ENCODE measurements around the gene LCOR. TPM values are rescaled to one million over a fixed set of nuclear protein-coding genes. Genes with fewer than 3 reads are reported as not detected.

LCOR gene
- total RNA-seq, 1 experiment from 2014 or later = 39.2 TPM

GRCh38 chr10:96984541-96985131 lies 152.5 kb downstream of the LCOR start:
- Histone ChIP-seq H3K36me3 (ENCODE audit: insufficient read depth, low read length, poor library complexity, severe bottlenecking) (peaks cover 7% of the 10 kb centered on the region), H3K4me3 (ENCODE audit: low read depth, low read length, poor library complexity, severe bottlenecking) (no peak overlapping the region), H3K9me3 (ENCODE audit: low read depth, low read length, poor library complexity, severe bottlenecking) (no peaks in the 10 kb centered on the region), H3K27ac (ENCODE audit: low read depth, low read length, poor library complexity, severe bottlenecking) (no peak overlapping the region), H3K4me1 (ENCODE audit: insufficient read depth, low read length, poor library complexity, severe bottlenecking) (no peaks in the 10 kb centered on the region), H3K27me3 (replicated peaks; ENCODE audit: insufficient read depth, low read depth, low read length, poor library complexity) (no peaks in the 10 kb centered on the region)
- TF ChIP-seq EZH2 (IDR thresholded peaks at IDR 0.05; ENCODE audit: borderline replicate concordance, low read depth, low read length, poor library complexity, severe bottlenecking) = no peak
- no peak for TF ChIP-seq CTCF (conservative IDR thresholded peaks at IDR 0.05; ENCODE audit: low read depth, low read length)
- DNase-seq (ENCODE audit: low spot score) = no peak
- POLR2A ChIA-PET (ENCODE audit: low non-redundant PET) = interaction anchor here (0.6 kb wide), 1 partner anchor 80 kb away, joined by 6 read pairs; no protein-coding TSS in a partner anchor
- BruUV-seq (replicated peaks) = no TSS peak
- intact Hi-C loops (cut with micrococcal nuclease; ENCODE audit: unreplicated experiment) = no loop called here
- CTCF ChIA-PET = no interaction called here

- CTCF ChIA-PET = no interaction called here
- no TSS peak for BruUV-seq (replicated peaks)
Measured at GRCh38 chr10:96986200-96986856, 154.2 kb downstream of the LCOR start.

GRCh38 chr10:96987141-96987841 lies 155.2 kb downstream of the LCOR start:
- Histone ChIP-seq H3K36me3 (ENCODE audit: insufficient read depth, low read length, poor library complexity, severe bottlenecking) (no peaks in the 10 kb centered on the region), H3K9me3 (ENCODE audit: low read depth, low read length, poor library complexity, severe bottlenecking) (no peaks in the 10 kb centered on the region), H3K27ac (ENCODE audit: low read depth, low read length, poor library complexity, severe bottlenecking) (no peak overlapping the region), H3K4me3 (ENCODE audit: low read depth, low read length, poor library complexity, severe bottlenecking) (no peak overlapping the region), H3K4me1 (ENCODE audit: insufficient read depth, low read length, poor library complexity, severe bottlenecking) (no peaks in the 10 kb centered on the region), H3K27me3 (replicated peaks; ENCODE audit: insufficient read depth, low read depth, low read length, poor library complexity) (no peaks in the 10 kb centered on the region)
- intact Hi-C loops (cut with micrococcal nuclease; ENCODE audit: unreplicated experiment) = no loop called here
- DNase-seq (ENCODE audit: low spot score) = no peak
- CTCF ChIA-PET = no interaction called here
- BruUV-seq (replicated peaks) = no TSS peak
- no peak for TF ChIP-seq CTCF (conservative IDR thresholded peaks at IDR 0.05; ENCODE audit: low read depth, low read length)
- TF ChIP-seq EZH2 (IDR thresholded peaks at IDR 0.05; ENCODE audit: borderline replicate concordance, low read depth, low read length, poor library complexity, severe bottlenecking) = no peak
- POLR2A ChIA-PET (ENCODE audit: low non-redundant PET) = no interaction called here

More at GRCh38 chr10:96986200-96986856, 154.2 kb downstream of the LCOR start:
- intact Hi-C loops (cut with micrococcal nuclease; ENCODE audit: unreplicated experiment) = no loop called here
- Histone ChIP-seq H3K4me3 (ENCODE audit: low read depth, low read length, poor library complexity, severe bottlenecking) (no peak overlapping the region), H3K36me3 (ENCODE audit: insufficient read depth, low read length, poor library complexity, severe bottlenecking) (peaks cover 2% of the 10 kb centered on the region), H3K4me1 (ENCODE audit: insufficient read depth, low read length, poor library complexity, severe bottlenecking) (no peaks in the 10 kb centered on the region), H3K27me3 (replicated peaks; ENCODE audit: insufficient read depth, low read depth, low read length, poor library complexity) (no peaks in the 10 kb centered on the region), H3K27ac (ENCODE audit: low read depth, low read length, poor library complexity, severe bottlenecking) (no peak overlapping the region), H3K9me3 (ENCODE audit: low read depth, low read length, poor library complexity, severe bottlenecking) (no peaks in the 10 kb centered on the region)
- no peak for DNase-seq (ENCODE audit: low spot score)
- POLR2A ChIA-PET (ENCODE audit: low non-redundant PET) = no interaction called here
- TF ChIP-seq EZH2 (IDR thresholded peaks at IDR 0.05; ENCODE audit: borderline replicate concordance, low read depth, low read length, poor library complexity, severe bottlenecking) = no peak
- TF ChIP-seq CTCF (conservative IDR thresholded peaks at IDR 0.05; ENCODE audit: low read depth, low read length) = no peak

All from A673 (cell line).